H1 (cell line): ENCODE measurements around the gene DLK1. TPM values are rescaled to one million over a fixed set of nuclear protein-coding genes. Genes with fewer than 3 reads are reported as not detected.

Experiments used
- CTCF ChIA-PET: fragments of 300-600 bp; sonication (Branson Sonifier 250); formaldehyde crosslinking; loops from one replicate; lab custom pipeline; 2021; ENCODE audit not compliant: partially characterized antibody; lab: Charles Lee
- POLR2A ChIA-PET: fragments of 300-600 bp; sonication (Branson Sonifier 250); formaldehyde crosslinking; loops from one replicate; lab custom pipeline; 2021; ENCODE audit warnings: inconsistent platforms; ENCODE audit not compliant: partially characterized antibody; lab: Charles Lee
- DNase-seq, 2 experiments: peaks; one replicate each; pipeline versions ENCODE4 v3.0.0 to v3.0.0-alpha.2; 2010 to 2022; ENCODE audit warnings: low spot score in 2 of 2, low read depth in 1 of 2, mixed read lengths in 1 of 2
- FAIRE-seq: peaks from 2 replicates; lab custom pipeline; 2011; peaks lifted over from hg19 to GRCh38; lab: Jason Lieb, UNC
- H2AFZ ChIP-seq: 2 replicates; pipeline ENCODE4 v1.8.1; 2012; ENCODE audit warnings: low read length, inconsistent platforms
- H2AK5ac ChIP-seq: 2 replicates; pipeline ENCODE4 v1.6.1; 2013; ENCODE audit warnings: low read depth, low read length
- H2BK120ac ChIP-seq: replicated peaks from 2 replicates; pipeline ENCODE3; 2013; ENCODE audit warnings: low read depth, low read length, inconsistent platforms
- H2BK12ac ChIP-seq: 2 replicates; pipeline ENCODE4 v1.6.1; 2013; ENCODE audit warnings: low read depth, low read length
- H2BK15ac ChIP-seq: 2 replicates; pipeline ENCODE4 v1.6.1; 2013; ENCODE audit warnings: low read length
- H2BK20ac ChIP-seq: 2 replicates; pipeline ENCODE4 v1.6.1; 2013; ENCODE audit warnings: low read length
- H2BK5ac ChIP-seq: 2 replicates; pipeline ENCODE4 v1.6.1; 2013; ENCODE audit warnings: low read depth, low read length
- H3K14ac ChIP-seq: 2 replicates; pipeline ENCODE4 v1.6.1; 2013; ENCODE audit warnings: inconsistent platforms; ENCODE audit not compliant: insufficient read length
- H3K18ac ChIP-seq: 2 replicates; pipeline ENCODE4 v1.6.1; 2013; ENCODE audit warnings: low read length; ENCODE audit errors: extremely low read depth
- H3K23ac ChIP-seq: 2 replicates; pipeline ENCODE4 v1.6.1; 2013; ENCODE audit warnings: inconsistent platforms; ENCODE audit not compliant: insufficient read length
- H3K23me2 ChIP-seq: 2 replicates; pipeline ENCODE4 v1.6.1; 2013; ENCODE audit warnings: low read depth, low read length
- H3K27ac ChIP-seq: 2 replicates; pipeline ENCODE4 v1.6.1; 2011; ENCODE audit warnings: low read depth, low read length, inconsistent platforms
- H3K27me3 ChIP-seq, 4 experiments: replicated peaks in 1 of 4; 1 replicate in 1 of 4; 2 replicates in 3 of 4; pipeline versions ENCODE4 v1.6.1 to v1.8.1; 2011 to 2013; ENCODE audit warnings: low read length in 3 of 4, mild to moderate bottlenecking in 3 of 4, inconsistent platforms in 2 of 4, mixed read lengths in 2 of 4, moderate library complexity in 1 of 4; ENCODE audit not compliant: control insufficient read depth in 3 of 4, insufficient read depth in 3 of 4; ENCODE audit errors: extremely low read depth in 1 of 4
- H3K36me3 ChIP-seq, 4 experiments: 2 replicates each; pipeline versions ENCODE4 v1.6.1 to v1.8.1; 2011 to 2013; ENCODE audit warnings: mild to moderate bottlenecking in 4 of 4, low read length in 3 of 4, moderate library complexity in 2 of 4, control low read depth in 1 of 4, inconsistent platforms in 1 of 4; ENCODE audit not compliant: insufficient read depth in 4 of 4, control insufficient read depth in 2 of 4
- H3K4ac ChIP-seq: replicated peaks from 2 replicates; pipeline ENCODE3; 2013; ENCODE audit warnings: low read length, low read depth, mixed read lengths, inconsistent platforms; ENCODE audit not compliant: insufficient read length
- H3K4me1 ChIP-seq, 4 experiments: replicated peaks in 1 of 4; 1 replicate in 1 of 4; 2 replicates in 3 of 4; pipeline versions ENCODE4 v1.6.1 to v1.8.1; 2011 to 2013; ENCODE audit warnings: low read length in 3 of 4, inconsistent platforms in 2 of 4, mixed read lengths in 1 of 4; ENCODE audit not compliant: insufficient read depth in 4 of 4, control insufficient read depth in 3 of 4
- H3K4me2 ChIP-seq, 2 experiments: 2 replicates each; pipeline versions ENCODE4 v1.6.1 to v1.8.1; 2011 to 2013; ENCODE audit warnings: low read depth in 2 of 2, low read length in 2 of 2, control low read depth in 1 of 2, inconsistent platforms in 1 of 2, mild to moderate bottlenecking in 1 of 2; ENCODE audit not compliant: insufficient read depth in 1 of 2
- H3K4me3 ChIP-seq, 4 experiments: fragments of 200-600, 300-600 bp in 1 of 4; sonication (generic), shearing (Covaris generic), sonication (Bioruptor Twin) in 1 of 4; 2 replicates each; pipeline versions ENCODE4 v1.5.1 to v1.8.1; 2011 to 2016; ENCODE audit warnings: low read length in 4 of 4, low read depth in 3 of 4, control low read depth in 2 of 4, inconsistent platforms in 2 of 4, mild to moderate bottlenecking in 2 of 4, mixed read lengths in 1 of 4, moderate library complexity in 1 of 4; ENCODE audit not compliant: insufficient read depth in 2 of 4; ENCODE audit errors: extremely low read depth in 1 of 4
- H3K56ac ChIP-seq: replicated peaks from 2 replicates; pipeline ENCODE3; 2013; ENCODE audit warnings: low read depth, mild to moderate bottlenecking, mixed read lengths, low read length, inconsistent platforms; ENCODE audit not compliant: insufficient read length
- H3K79me1 ChIP-seq: 2 replicates; pipeline ENCODE4 v1.6.1; 2013; ENCODE audit warnings: low read depth, low read length, control low read depth
- H3K79me2 ChIP-seq, 2 experiments: 2 replicates each; pipeline versions ENCODE4 v1.6.1 to v1.8.1; 2012 to 2013; ENCODE audit warnings: low read length in 2 of 2, mild to moderate bottlenecking in 2 of 2, inconsistent platforms in 1 of 2; ENCODE audit not compliant: insufficient read depth in 2 of 2, control insufficient read depth in 1 of 2
- H3K9ac ChIP-seq, 4 experiments: replicated peaks in 1 of 4; 1 replicate in 1 of 4; 2 replicates in 3 of 4; pipeline versions ENCODE4 v1.6.1 to v1.8.1; 2011 to 2013; ENCODE audit warnings: low read depth in 3 of 4, low read length in 3 of 4, control low read depth in 2 of 4, mild to moderate bottlenecking in 2 of 4, moderate library complexity in 2 of 4, inconsistent platforms in 1 of 4; ENCODE audit errors: extremely low read depth in 1 of 4
- H3K9me3 ChIP-seq, 2 experiments: 2 replicates each; pipeline versions ENCODE4 v1.6.1 to v1.8.1; 2012 to 2013; ENCODE audit warnings: mild to moderate bottlenecking in 2 of 2, moderate library complexity in 2 of 2, control low read depth in 1 of 2, inconsistent platforms in 1 of 2, low read depth in 1 of 2, low read length in 1 of 2, mixed read lengths in 1 of 2; ENCODE audit not compliant: insufficient read depth in 2 of 2
- H4K20me1 ChIP-seq, 2 experiments: replicated peaks in 1 of 2; 2 replicates each; pipeline versions ENCODE3 to v1.8.1; 2011 to 2013; ENCODE audit warnings: inconsistent platforms in 2 of 2, low read length in 2 of 2, mild to moderate bottlenecking in 1 of 2; ENCODE audit not compliant: insufficient read depth in 2 of 2, control insufficient read depth in 1 of 2
- H4K5ac ChIP-seq: 2 replicates; pipeline ENCODE4 v1.6.1; 2013; ENCODE audit warnings: low read length, low read depth, mixed read lengths, inconsistent platforms; ENCODE audit not compliant: insufficient read length
- H4K8ac ChIP-seq: 2 replicates; pipeline ENCODE4 v1.8.0; 2013; ENCODE audit warnings: mild to moderate bottlenecking, moderate library complexity, low read length, inconsistent platforms; ENCODE audit not compliant: insufficient read depth; ENCODE audit errors: extremely low read depth
- H4K91ac ChIP-seq: replicated peaks from 2 replicates; pipeline ENCODE3; 2013; ENCODE audit warnings: low read length, mixed read lengths, inconsistent platforms; ENCODE audit not compliant: insufficient read length
- CHD2 ChIP-seq: IDR thresholded peaks from 2 replicates; pipeline ENCODE4 v1.6.1; 2012; ENCODE audit warnings: low read length, improper control_type of control experiment
- CTBP2 ChIP-seq: IDR thresholded peaks from 2 replicates; pipeline ENCODE4 v1.7.0; 2011; ENCODE audit warnings: borderline replicate concordance, mild to moderate bottlenecking, moderate library complexity, mixed read lengths, low read length; ENCODE audit not compliant: insufficient read depth, insufficient read length
- EGR1 ChIP-seq: IDR thresholded peaks from 2 replicates; pipeline ENCODE4 v1.6.1; 2011; ENCODE audit warnings: low read depth, low read length, borderline replicate concordance
- HDAC6 ChIP-seq: IDR thresholded peaks from one replicate; pipeline ENCODE4 v1.7.1; 2012; ENCODE audit warnings: low read depth, mild to moderate bottlenecking, inconsistent platforms, low read length, moderate library complexity
- KDM1A ChIP-seq: fragments of 200-600, 300-600 bp; sonication (generic); IDR thresholded peaks from 2 replicates; pipeline ENCODE4 v1.7.1; 2016; ENCODE audit warnings: mild to moderate bottlenecking, low read length, borderline replicate concordance
- POLR2AphosphoS5 ChIP-seq: IDR thresholded peaks from 2 replicates; pipeline ENCODE4 v1.6.1; 2011; ENCODE audit warnings: low read depth, low read length
- RNF2 ChIP-seq: fragments of 200-900, 300-1000 bp; sonication (generic); IDR thresholded peaks from 2 replicates; pipeline ENCODE4 v1.7.1; 2016; ENCODE audit warnings: borderline replicate concordance, low read depth, mild to moderate bottlenecking, antibody characterized with exemption, low read length; ENCODE audit not compliant: poor library complexity, severe bottlenecking; ENCODE audit errors: missing control alignments
- SIX5 ChIP-seq: IDR thresholded peaks from 2 replicates; pipeline ENCODE4 v1.6.1; 2011; ENCODE audit warnings: mild to moderate bottlenecking, low read depth, low read length
- SP2 ChIP-seq: IDR thresholded peaks from 2 replicates; pipeline ENCODE4 v1.6.1; 2012; ENCODE audit warnings: mild to moderate bottlenecking, low read length, inconsistent platforms
- TAF7 ChIP-seq: optimal IDR thresholded peaks from 2 replicates; pipeline ENCODE3; 2011; ENCODE audit warnings: low read depth, mild to moderate bottlenecking, inconsistent platforms, low read length, moderate library complexity, borderline replicate concordance
- TBP ChIP-seq: IDR thresholded peaks from 2 replicates; pipeline ENCODE4 v1.6.1; 2011; ENCODE audit warnings: low read depth, low read length, improper control_type of control experiment
- TCF12 ChIP-seq: IDR thresholded peaks from 2 replicates; pipeline ENCODE4 v1.6.1; 2011; ENCODE audit warnings: low read depth, mild to moderate bottlenecking, low read length
- TEAD4 ChIP-seq: IDR thresholded peaks from 2 replicates; pipeline ENCODE4 v1.6.1; 2012; ENCODE audit warnings: low read depth, low read length, inconsistent platforms, mixed read lengths
- WGBS, 2 experiments: shearing (Covaris generic) in 1 of 2; methylation state at CpG; one replicate each; pipeline versions ENCODE4 v1.1.6 to v1.1.7; 2013 to 2015; ENCODE audit warnings: low lambda C conversion rate in 2 of 2, mixed read lengths in 2 of 2, inconsistent platforms in 1 of 2, low coverage in 1 of 2, missing lambda C conversion rate in 1 of 2; ENCODE audit not compliant: insufficient replicate concordance in 2 of 2, insufficient coverage in 1 of 2, insufficient read length in 1 of 2; ENCODE audit errors: extremely low coverage in 1 of 2, missing lambda C conversion rate in 1 of 2; 5-methylcytosine and 5-hydroxymethylcytosine counted together
- polyA plus RNA-seq, 7 experiments: library from polyadenylated mRNA; depleted of rRNA in 3 of 7; stranded (reverse) in 5 of 7; unstranded in 2 of 7; fragments of >200 nt in 5 of 7; fragments of 200-250 nt in 2 of 7; gene quantifications; 1 replicate in 5 of 7; 2 replicates in 1 of 7; 4 replicates in 1 of 7; pipeline versions ENCODE4 v1.2.1 to v1.2.3, GENCODE V29; 2011 to 2013; ENCODE audit warnings: missing spikeins in 2 of 7, mixed read lengths in 2 of 7
- total RNA-seq: library from RNA; stranded (reverse); fragmentation: NEBNext Ultra II Directional; extraction: Animal tissue kit (Norgen Biotek cat#: 25700); gene quantifications from 2 replicates; pipeline ENCODE4 v1.2.1, GENCODE V29; 2021

Gene DLK1
- total and polyA plus RNA-seq, 2 of the 8 experiments (the other 6 are each of a cell fraction or from before 2014, with no cell fraction given): 1.3 to 2.4 TPM

DNA sequence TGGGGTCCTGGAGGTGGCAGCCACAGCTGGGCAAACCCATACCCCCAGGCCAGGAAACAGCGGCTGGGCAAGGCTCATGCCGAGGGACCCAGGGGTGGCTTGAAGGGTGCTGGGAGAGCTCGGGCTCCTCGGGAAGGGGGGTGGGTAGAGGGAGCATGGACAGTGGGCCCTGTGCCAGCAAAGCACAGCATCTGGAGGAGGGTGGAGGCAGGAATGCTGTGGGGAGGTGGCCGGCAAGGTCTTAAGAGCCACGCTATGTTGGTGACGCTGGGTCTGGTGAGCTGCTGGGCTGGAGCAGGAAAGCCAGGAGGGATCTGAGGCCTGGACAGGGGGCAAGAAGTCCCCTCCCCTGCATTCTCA, 48.2 kb upstream of the DLK1 start:
- Histone ChIP-seq H2BK15ac (peak overlapping the region; percentile 46; the same call in 1 of the 2 replicates), H3K9ac (no peak overlapping the region), H2AFZ (no peak overlapping the region), H3K14ac (no peak overlapping the region), H3K23ac (no peak overlapping the region), H3K4ac (no peak overlapping the region), H2BK5ac (0 out of 2 replicates have a peak overlapping the region, but pooled peaks have one; percentile 44), H4K20me1 (no peaks in the 10 kb centered on the region), H2AK5ac (no peak overlapping the region), H4K91ac (peak overlapping the region; percentile 25), H4K5ac (no peak overlapping the region), H3K23me2 (no peaks in the 10 kb centered on the region), H3K4me2 (no peak overlapping the region), H3K18ac (no peak overlapping the region), H2BK12ac (no peak overlapping the region), H3K27ac (no peak overlapping the region), H3K56ac (no peak overlapping the region), H3K27me3 (peaks cover 0 to 5% (median 1%) of the 10 kb centered on the region in 4 experiments; a peak in 5 of 7 replicates), H3K4me3 (no peak overlapping the region), H4K8ac (0 out of 2 replicates have a peak overlapping the region, but pooled peaks have one; percentile 26), H3K9me3 (no peaks in the 10 kb centered on the region), H3K4me1 (peaks cover 0 to 11% (median 4%) of the 10 kb centered on the region in 4 experiments; a peak in 6 of 7 replicates), H3K79me2 (no peaks in the 10 kb centered on the region), H3K36me3 (no peaks in the 10 kb centered on the region), H3K79me1 (no peaks in the 10 kb centered on the region), H2BK120ac (no peak overlapping the region), H2BK20ac (no peak overlapping the region)
- WGBS, 2 experiments: 84% methylated on average over 7 of the region's 7 CpGs; no CpG with 5 or more reads in 1 of the 2 experiments
- ChIA-PET POLR2A (no interaction called here), CTCF (interaction anchor here (0.9 to 8.3 kb wide), 2 partner anchors 14 to 172 kb away, joined by 3 to 60 read pairs; no protein-coding TSS in a partner anchor)
- DNase-seq (no peak), FAIRE-seq (no peak)
- TF ChIP-seq RNF2: no peak
- no peak for TF ChIP-seq EGR1
- TF ChIP-seq KDM1A: no peak
- TF ChIP-seq TEAD4: no peak
- no peak for TF ChIP-seq HDAC6
- TF ChIP-seq TBP: no peak
- TF ChIP-seq TCF12: no peak
- no peak for TF ChIP-seq SP2
- TF ChIP-seq SIX5: no peak
- TF ChIP-seq POLR2AphosphoS5: no peak
- TF ChIP-seq TAF7: no peak
- no peak for TF ChIP-seq CTBP2
- no peak for TF ChIP-seq CHD2
